ENCODE data around the gene TH.

TH gene

GRCh38 chr11:2182692-2183474 lies 11.3 kb upstream of the TH start:
- in situ Hi-C loops (cut with MboI; ENCODE audit: low sequenced_read_pairs): loop anchor here (25.0 kb wide), 2 partner anchors 329 to 704 kb away; partner anchors contain the start of gene CDKN1C

GRCh38 chr11:2182075-2182474 lies 10.5 kb upstream of the TH start:
- in situ Hi-C loops (cut with MboI; ENCODE audit: low sequenced_read_pairs): loop anchor here (25.0 kb wide), 2 partner anchors 330 to 705 kb away; partner anchors contain the start of gene CDKN1C

GRCh38 chr11:2180789-2181370 lies 9.3 kb upstream of the TH start:
- in situ Hi-C loops (cut with MboI; ENCODE audit: low sequenced_read_pairs): loop anchor here (25.0 kb wide), 2 partner anchors 331 to 706 kb away; partner anchors contain the start of gene CDKN1C

GRCh38 chr11:2180347-2180746 lies 8.7 kb upstream of the TH start:
- in situ Hi-C loops (cut with MboI; ENCODE audit: low sequenced_read_pairs): loop anchor here (25.0 kb wide), 2 partner anchors 332 to 707 kb away; partner anchors contain the start of gene CDKN1C

- in situ Hi-C loops (cut with MboI; ENCODE audit: low sequenced_read_pairs): loop anchor here (25.0 kb wide), 2 partner anchors 333 to 708 kb away; partner anchors contain the start of gene CDKN1C
Measured at GRCh38 chr11:2179516-2179915, 7.9 kb upstream of the TH start.

- in situ Hi-C loops (cut with MboI; ENCODE audit: low sequenced_read_pairs): loop anchor here (25.0 kb wide), 2 partner anchors 333 to 708 kb away; partner anchors contain the start of gene CDKN1C
Measured at GRCh38 chr11:2178906-2179494, 7.4 kb upstream of the TH start.

GRCh38 chr11:2178055-2178773 lies 6.6 kb upstream of the TH start:
- in situ Hi-C loops (cut with MboI; ENCODE audit: low sequenced_read_pairs): loop anchor here (25.0 kb wide), 2 partner anchors 334 to 709 kb away; partner anchors contain the start of gene CDKN1C

- in situ Hi-C loops (cut with MboI; ENCODE audit: low sequenced_read_pairs): loop anchor here (25.0 kb wide), 2 partner anchors 335 to 710 kb away; partner anchors contain the start of gene CDKN1C
Measured at GRCh38 chr11:2177076-2177475, 5.5 kb upstream of the TH start.

- in situ Hi-C loops (cut with MboI; ENCODE audit: low sequenced_read_pairs): loop anchor here (25.0 kb wide), 2 partner anchors 336 to 711 kb away; partner anchors contain the start of gene CDKN1C
Measured at GRCh38 chr11:2176389-2176900, 4.8 kb upstream of the TH start.

- in situ Hi-C loops (cut with MboI; ENCODE audit: low sequenced_read_pairs): loop anchor here (25.0 kb wide), 2 partner anchors 337 to 712 kb away; partner anchors contain the start of gene CDKN1C
Measured at GRCh38 chr11:2175659-2176058, 4.0 kb upstream of the TH start.

GRCh38 chr11:2174361-2174760 lies 2.7 kb upstream of the TH start:
- in situ Hi-C loops (cut with MboI; ENCODE audit: low sequenced_read_pairs): no loop called here

GRCh38 chr11:2173761-2174160 lies 2.1 kb upstream of the TH start:
- in situ Hi-C loops (cut with MboI; ENCODE audit: low sequenced_read_pairs): no loop called here

GRCh38 chr11:2173150-2173693 lies 1.6 kb upstream of the TH start:
- in situ Hi-C loops (cut with MboI; ENCODE audit: low sequenced_read_pairs): no loop called here

- in situ Hi-C loops (cut with MboI; ENCODE audit: low sequenced_read_pairs): no loop called here
Measured at GRCh38 chr11:2172676-2173075, 1.1 kb upstream of the TH start.

GRCh38 chr11:2169626-2170570 lies 1.7 kb downstream of the TH start:
- in situ Hi-C loops (cut with MboI; ENCODE audit: low sequenced_read_pairs): no loop called here

- in situ Hi-C loops (cut with MboI; ENCODE audit: low sequenced_read_pairs): no loop called here
Measured at GRCh38 chr11:2169005-2169378, 2.6 kb downstream of the TH start.

- in situ Hi-C loops (cut with MboI; ENCODE audit: low sequenced_read_pairs): no loop called here
Measured at GRCh38 chr11:2168286-2169004, 3.2 kb downstream of the TH start.

All from HL-60/S4 treated with retinoic acid at 250 ng/mL for 4 days and 3 days (cell line).